GM19239 (cell line): ENCODE data around the gene RTKN2.

Source experiments
- DNase-seq: peaks from one replicate; pipeline ENCODE4 v3.0.0; 2011; ENCODE audit warnings: low spot score; ENCODE audit not compliant: insufficient read length
- FAIRE-seq: peaks from 2 replicates; lab custom pipeline; 2011; peaks lifted over from hg19 to GRCh38; lab: Jason Lieb, UNC

Gene RTKN2

GRCh38 chr10:62231371-62231770, 37.3 kb downstream of the RTKN2 start:
- FAIRE-seq (no peak), DNase-seq (no peak)

DNA sequence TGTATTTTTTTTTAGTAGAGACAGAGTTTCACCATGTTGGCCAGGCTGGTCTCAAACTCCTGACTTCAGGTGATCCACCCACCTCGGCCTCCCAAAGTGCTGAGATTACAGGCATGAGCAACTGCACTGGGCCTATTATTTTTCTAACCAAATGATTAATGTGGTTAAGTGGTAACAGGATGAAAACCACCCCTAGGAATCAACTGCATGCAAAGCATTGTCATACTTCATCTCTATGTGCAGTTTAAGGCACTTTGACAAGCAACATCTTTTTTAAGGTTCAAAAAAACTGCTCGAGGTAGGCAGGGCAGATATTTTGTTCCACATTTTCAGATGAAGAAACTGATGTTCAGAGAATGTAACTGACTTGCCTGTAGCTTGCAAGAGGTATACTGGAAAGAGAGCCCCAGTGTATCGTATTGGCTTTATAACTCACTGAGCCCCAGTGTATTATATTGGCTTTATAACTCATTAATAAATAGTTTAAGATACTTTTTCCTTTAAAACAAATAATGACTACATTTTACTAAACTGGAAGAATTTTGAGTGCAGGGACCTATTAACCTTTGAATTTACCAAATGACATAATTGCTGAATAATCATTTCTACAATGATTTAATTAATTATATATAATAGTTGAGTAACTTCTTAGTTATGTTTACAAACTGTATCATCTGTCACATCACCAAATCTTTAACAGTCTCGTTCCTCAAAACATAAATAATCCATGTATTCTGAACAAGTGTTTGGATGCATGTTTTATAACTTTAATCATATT, 38.1 kb downstream of the RTKN2 start:
- DNase-seq (no peak), FAIRE-seq (no peak)

- DNase-seq: no peak
- no peak for FAIRE-seq
Observed at GRCh38 chr10:62225362-62225761, 43.3 kb downstream of the RTKN2 start.

DNA sequence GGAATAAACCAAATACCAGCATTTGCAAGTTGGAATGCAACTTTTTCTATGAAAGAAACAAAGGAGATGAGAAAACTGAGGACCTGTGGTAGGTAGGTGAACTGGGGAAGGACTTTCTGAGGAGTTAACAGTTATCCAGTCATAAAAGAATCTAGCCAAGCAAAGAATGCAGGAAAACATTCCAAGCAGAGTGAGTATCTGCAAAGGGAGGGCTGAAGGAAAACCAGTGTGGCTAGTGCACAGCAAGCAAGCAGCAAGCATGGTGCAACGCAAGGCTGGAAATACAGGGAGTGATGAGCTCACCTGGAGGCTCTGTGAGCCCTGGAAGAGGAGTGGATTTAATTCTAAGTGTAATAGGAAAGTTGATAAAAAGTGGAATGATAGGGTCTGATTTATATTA, 44.0 kb downstream of the RTKN2 start:
- no peak for DNase-seq
- FAIRE-seq: no peak

DNA sequence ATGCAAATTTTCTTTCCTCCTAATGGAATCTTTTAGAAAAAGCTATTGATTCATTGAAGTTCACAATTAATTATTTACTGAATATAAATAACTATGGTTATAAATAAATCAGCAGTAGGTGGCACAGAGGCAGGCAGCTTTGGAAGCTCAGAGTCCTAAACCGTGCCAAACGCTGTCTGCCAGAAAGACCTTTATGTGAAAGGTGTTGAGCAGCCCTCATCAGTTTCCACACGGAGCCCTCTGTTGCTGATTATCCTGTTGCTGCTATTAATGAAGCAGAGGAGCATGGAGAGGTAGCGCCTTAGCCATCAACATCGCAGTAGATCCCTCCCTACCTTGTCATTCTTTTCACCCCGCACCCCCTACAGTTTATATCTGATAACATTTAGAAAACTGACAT, 51.0 kb downstream of the RTKN2 start:
- FAIRE-seq (no peak), DNase-seq (no peak)

DNA sequence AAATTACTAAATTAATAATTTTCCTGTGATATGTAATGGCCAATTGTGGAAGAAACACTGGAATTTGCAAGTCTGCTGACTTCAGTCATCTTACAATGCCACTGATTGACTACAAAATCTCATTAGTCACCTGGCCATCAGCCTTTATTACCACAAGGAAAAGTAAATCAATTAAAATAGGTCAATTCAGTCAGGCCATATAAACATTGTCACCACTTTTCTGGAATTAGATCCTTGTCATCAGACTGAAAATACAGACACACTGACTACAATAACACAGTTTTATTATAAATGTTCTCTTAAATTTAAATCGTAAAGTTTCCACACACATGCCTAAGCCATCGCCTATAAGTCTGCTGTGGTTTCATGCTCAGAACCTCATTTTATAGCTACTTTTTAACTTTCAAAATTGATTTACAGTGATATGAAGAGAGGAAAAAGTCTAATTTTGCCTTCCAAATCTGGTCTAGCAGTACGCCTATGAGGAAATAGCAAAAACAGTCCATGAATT, 54.2 kb downstream of the RTKN2 start:
- FAIRE-seq: no peak

DNA sequence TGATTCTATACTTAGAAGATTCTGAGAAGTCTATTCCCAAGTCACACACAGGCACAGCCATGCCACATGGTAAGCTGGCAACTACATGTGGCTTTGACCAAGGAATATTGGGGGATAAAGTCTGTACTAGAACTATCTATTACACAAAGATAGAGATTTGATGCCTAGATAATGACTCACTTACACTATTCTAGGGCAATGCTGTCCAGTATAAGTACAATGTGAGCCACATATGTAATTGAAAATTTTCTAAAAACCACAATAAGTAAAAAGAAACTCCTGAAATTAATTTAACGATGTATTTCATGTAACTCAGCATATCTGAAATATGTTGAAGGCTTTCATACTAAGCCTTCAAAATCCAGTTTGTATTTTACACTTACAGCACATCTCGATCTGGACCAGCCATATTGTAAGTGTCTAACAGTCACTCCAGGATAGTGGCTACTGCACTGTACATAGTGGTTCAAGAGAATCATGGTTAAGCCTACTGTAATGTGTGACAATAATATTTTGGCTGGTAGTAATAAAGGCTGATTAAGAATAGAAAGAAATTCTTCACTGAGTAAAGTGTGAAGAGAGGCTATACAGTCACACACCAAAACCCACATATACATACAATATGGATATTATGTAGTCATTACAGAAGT, 62.8 kb downstream of the RTKN2 start:
- DNase-seq: no peak
- FAIRE-seq: no peak

More for the DNA sequence above, 54.2 kb downstream of the RTKN2 start:
- no peak for DNase-seq

- DNase-seq: no peak
- FAIRE-seq: no peak
Observed at GRCh38 chr10:62199584-62199983, 69.1 kb downstream of the RTKN2 start.

DNA sequence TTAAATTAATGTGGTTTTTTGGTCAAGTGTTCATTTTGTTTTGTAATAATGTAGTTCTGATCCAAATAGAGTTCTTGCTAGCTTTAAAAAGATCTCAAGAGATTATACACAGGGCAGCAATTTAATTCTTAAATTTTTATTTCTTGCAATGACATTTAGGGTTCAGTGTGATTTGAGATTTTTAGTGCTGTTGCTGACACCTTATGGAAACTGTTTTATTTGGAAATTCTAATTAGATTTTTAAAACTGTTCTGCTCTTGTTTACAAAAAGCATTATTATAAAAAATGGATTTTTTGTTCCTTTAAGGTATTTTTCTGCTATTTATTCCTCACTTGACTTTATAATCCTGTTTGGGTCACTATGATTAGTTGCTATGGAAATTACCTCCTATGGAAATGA, 72.1 kb downstream of the RTKN2 start:
- FAIRE-seq (no peak), DNase-seq (no peak)

- no peak for DNase-seq
- FAIRE-seq: no peak
Observed at GRCh38 chr10:62195675-62195926, 73.0 kb downstream of the RTKN2 start.

- FAIRE-seq (peak; percentile 31), DNase-seq (no peak)
Observed at GRCh38 chr10:62194924-62195674, 73.5 kb downstream of the RTKN2 start.

GRCh38 chr10:62193479-62193878, 75.2 kb downstream of the RTKN2 start:
- no peak for DNase-seq
- no peak for FAIRE-seq

DNA sequence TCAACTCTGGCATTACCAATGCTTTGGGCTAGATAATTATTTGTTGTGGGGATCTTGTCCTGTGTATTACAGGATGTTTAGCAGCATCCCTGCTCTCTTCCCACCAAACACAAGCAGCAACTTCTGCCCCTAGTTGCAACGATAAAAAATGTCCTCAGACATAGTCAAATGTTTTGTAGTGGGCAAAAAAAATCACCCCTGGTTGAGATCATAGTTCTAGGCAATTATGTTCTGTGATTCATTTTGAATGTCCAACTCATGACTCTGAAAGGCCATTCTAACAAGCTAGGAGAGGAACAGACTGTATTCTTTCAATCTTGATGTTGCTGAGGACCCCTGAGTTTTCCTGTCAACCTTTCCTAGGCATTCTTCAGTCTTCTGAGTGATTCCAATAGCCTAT, 79.5 kb downstream of the RTKN2 start:
- DNase-seq (no peak), FAIRE-seq (no peak)

DNA sequence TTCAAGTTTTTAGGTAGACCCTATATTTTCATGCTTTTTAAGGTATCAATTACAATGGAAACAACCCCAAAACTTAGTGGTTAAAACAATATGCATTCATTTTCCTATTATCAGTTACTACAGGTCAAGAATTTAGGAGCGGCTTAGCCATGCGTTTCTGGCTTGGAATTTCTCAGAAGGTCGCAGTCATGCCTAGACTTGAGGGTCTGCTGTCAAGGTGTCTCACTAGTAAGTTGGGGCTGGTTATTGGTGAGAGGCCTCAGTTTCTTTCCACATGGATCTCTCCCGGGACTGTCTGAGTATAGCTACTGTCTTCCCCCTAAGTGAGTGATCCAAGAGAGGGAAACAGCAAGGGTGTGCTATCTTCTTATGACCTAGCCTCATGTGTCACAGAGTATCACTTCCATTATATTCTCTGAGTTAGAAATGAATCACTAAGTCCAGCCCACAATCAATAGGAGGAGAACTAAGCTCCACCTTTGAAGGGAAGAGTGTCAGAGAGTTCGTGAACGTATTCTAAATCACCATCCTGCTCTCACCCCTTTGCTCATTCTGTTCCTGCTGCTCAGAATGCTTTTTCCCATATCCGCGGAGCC, 80.5 kb downstream of the RTKN2 start:
- DNase-seq (no peak), FAIRE-seq (no peak)

DNA sequence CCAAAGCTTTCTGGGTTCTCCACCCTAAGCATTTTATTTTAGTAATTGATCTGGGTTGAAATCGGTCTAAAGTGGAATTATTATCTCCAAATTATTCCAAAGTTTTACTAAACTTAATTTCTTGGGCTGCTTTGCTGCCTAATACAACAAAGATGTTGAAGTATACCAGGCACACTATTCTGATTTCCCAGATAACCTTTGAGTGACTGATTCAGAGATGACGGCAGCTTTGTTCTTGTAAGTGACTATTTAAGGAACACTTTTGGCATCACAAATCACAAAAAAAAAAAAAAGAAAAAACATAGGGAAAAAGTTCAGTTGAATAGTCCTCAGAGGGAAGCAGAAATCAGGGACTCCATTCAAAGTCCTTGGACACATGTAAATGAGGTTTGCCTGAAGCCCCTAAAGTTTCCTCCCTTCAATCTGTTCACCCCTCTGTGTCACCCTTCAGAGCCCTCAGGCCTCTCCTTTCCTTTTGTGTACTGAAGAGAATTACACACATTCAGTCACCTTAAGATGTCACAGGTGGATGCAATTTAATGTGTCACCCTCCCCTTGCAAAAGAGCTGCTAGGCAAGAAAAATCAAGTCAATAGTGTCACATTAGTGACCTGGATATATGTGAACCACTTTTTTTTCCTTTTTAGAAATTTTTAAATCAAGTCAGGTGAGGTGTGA, 81.5 kb downstream of the RTKN2 start:
- FAIRE-seq (no peak), DNase-seq (no peak)

- DNase-seq (no peak), FAIRE-seq (peak; percentile 51)
Observed at GRCh38 chr10:62185919-62186692, 82.5 kb downstream of the RTKN2 start.

DNA sequence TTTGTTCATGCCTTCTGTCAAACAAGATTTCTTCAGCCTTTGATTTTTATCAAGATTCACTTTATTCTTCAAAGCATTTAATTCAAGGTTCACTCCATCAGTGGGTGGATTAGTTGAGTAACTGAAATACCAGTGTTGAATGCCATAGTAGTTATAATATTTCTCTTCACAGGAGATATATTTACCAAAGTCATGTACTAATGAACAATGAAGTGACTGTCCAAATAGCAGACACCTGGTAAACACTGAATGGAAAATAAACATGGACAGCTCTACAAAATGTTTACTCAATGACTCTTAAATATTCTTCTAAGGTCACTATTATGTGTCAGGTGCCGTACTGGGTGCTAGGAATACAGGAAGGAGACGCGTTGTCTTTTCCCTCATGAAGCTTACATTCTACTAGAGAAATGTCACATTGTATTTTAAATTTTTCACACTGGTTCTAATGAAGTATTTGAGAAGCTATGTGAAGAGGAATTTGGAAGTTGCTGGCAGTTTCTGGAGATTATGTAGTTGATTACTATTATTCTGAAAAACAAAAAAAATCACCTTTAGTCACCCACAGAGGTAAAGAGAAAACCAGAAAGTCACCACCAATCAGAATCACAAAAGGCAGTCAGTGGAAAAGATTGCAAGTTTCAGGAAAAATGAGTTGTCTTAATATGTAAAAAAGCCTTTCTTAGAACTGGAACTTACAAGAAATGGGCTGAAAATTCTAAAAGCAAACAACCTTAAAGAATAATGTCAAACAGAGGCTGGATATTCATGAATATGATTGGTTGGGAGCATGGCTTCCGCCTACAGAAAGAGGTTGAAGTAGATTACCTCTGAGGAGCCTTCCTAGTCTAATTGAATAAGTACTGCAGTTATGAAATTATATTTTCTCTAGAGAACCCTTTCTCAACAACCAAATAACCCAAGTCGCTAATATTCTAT, 84.5 kb downstream of the RTKN2 start:
- FAIRE-seq (peak; percentile 28), DNase-seq (no peak)

GRCh38 chr10:62183442-62183841, 85.2 kb downstream of the RTKN2 start:
- peak; percentile 28 for DNase-seq
- FAIRE-seq: peak; percentile 87

DNA sequence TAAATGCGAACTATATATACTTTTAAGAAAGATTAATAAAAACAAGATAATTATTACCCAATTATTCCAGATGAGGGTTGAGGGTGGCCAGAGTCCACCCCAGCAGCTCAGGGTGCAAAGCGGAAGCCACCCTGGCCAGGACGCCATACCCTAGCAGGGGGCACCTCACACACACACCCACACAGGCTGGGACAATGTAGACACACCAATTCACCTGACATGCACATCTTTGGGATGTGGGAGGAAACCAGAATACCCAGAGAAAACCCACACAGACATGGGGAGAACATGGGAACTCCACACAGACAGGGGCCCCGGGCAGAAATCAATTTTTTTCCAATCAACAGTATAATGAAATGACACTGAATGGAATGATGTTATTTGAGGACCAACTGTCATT, 86.0 kb downstream of the RTKN2 start:
- DNase-seq (no peak), FAIRE-seq (no peak)
